ENCODE results near the gene SARS1.

Gene SARS1

GRCh38 chr1:109256971-109257681 is 43.4 kb downstream of the SARS1 start:
- TF ChIP-seq EZH2phosphoT487 (IDR thresholded peaks at IDR 0.05; ENCODE audit: borderline replicate concordance) = no peak
- TF ChIP-seq, protein P1, sequence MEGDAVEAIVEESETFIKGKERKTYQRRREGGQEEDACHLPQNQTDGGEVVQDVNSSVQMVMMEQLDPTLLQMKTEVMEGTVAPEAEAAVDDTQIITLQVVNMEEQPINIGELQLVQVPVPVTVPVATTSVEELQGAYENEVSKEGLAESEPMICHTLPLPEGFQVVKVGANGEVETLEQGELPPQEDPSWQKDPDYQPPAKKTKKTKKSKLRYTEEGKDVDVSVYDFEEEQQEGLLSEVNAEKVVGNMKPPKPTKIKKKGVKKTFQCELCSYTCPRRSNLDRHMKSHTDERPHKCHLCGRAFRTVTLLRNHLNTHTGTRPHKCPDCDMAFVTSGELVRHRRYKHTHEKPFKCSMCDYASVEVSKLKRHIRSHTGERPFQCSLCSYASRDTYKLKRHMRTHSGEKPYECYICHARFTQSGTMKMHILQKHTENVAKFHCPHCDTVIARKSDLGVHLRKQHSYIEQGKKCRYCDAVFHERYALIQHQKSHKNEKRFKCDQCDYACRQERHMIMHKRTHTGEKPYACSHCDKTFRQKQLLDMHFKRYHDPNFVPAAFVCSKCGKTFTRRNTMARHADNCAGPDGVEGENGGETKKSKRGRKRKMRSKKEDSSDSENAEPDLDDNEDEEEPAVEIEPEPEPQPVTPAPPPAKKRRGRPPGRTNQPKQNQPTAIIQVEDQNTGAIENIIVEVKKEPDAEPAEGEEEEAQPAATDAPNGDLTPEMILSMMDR (conservative IDR thresholded peaks at IDR 0.05; ENCODE audit: low read length) = no peak

DNA sequence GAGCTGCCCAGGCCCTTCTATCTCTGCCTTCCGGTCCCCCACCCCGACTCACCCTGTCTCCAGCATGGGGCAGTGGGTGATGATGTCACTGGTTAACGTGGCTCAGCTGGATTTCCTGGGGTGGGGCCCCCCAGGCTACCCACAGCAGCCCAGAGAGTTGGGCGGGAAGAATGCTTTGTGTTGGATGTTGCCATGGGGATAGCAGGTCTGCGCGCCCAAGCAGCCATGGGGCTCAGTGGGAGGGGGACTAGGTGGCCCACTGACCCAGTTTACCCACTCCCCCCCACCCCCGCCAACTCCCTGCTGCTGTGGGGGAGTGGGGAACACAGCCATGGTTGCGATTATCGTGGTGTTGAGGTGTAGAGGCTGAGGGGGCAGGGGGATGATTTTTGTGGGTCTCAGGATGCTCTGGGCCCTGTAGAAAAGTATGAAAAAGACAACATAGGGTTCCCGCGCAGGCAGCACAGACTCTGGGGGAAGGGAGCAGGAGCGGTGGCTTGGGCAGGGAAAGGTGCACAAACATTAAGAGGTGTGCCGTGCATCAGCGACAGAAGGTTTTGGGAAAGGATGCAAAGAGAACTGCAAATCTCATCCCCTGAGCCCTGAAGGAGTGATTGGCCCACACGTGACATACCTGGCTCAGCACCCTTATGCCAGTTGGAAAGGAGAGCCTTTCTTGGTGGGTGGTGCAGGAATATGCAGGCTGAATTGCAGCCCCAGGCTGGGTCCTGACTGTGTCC is 44.1 kb downstream of the SARS1 start:
- Histone ChIP-seq H3F3A (ENCODE audit: low read depth) (no peaks in the 10 kb centered on the region), H2AFZ (ENCODE audit: low read length) (no peak overlapping the region)
- TF ChIP-seq EZH2phosphoT487 (IDR thresholded peaks at IDR 0.05; ENCODE audit: borderline replicate concordance) = no peak
- TF ChIP-seq, protein P1 (conservative IDR thresholded peaks at IDR 0.05; ENCODE audit: low read length) = no peak

More at GRCh38 chr1:109256971-109257681, 43.4 kb downstream of the SARS1 start:
- no peaks in the 10 kb centered on the region for H3K9me2 ChIP-seq (replicated peaks; ENCODE audit: low read depth, low read length)
- H3K4me1 ChIP-seq (ENCODE audit: insufficient read depth, low read length, poor library complexity, severe bottlenecking) = no peaks in the 10 kb centered on the region
- no peaks in the 10 kb centered on the region for H3K36me3 ChIP-seq (ENCODE audit: insufficient read depth, low read length)
- H3K4me2 ChIP-seq (ENCODE audit: low read depth, low read length, poor library complexity, severe bottlenecking) = no peak overlapping the region
- H3K79me2 ChIP-seq (ENCODE audit: insufficient read depth, low read length) = no peaks in the 10 kb centered on the region
- H2AFZ ChIP-seq (ENCODE audit: low read length) = no peak overlapping the region
- H3K27me3 ChIP-seq (ENCODE audit: insufficient read depth, low read length, poor library complexity, severe bottlenecking) = no peaks in the 10 kb centered on the region
- no peaks in the 10 kb centered on the region for H3F3A ChIP-seq (ENCODE audit: low read depth)
- H3K9me3 ChIP-seq (ENCODE audit: insufficient read depth, low read depth, low read length) = no peaks in the 10 kb centered on the region
- no peaks in the 10 kb centered on the region for H4K20me1 ChIP-seq (ENCODE audit: insufficient read depth, low read length, poor library complexity, severe bottlenecking)
- no peak overlapping the region for H3K9ac ChIP-seq (ENCODE audit: low read depth, low read length, poor library complexity, severe bottlenecking)
- H3K4me3 ChIP-seq (ENCODE audit: low read length, poor library complexity, severe bottlenecking) = no peak overlapping the region

DNA sequence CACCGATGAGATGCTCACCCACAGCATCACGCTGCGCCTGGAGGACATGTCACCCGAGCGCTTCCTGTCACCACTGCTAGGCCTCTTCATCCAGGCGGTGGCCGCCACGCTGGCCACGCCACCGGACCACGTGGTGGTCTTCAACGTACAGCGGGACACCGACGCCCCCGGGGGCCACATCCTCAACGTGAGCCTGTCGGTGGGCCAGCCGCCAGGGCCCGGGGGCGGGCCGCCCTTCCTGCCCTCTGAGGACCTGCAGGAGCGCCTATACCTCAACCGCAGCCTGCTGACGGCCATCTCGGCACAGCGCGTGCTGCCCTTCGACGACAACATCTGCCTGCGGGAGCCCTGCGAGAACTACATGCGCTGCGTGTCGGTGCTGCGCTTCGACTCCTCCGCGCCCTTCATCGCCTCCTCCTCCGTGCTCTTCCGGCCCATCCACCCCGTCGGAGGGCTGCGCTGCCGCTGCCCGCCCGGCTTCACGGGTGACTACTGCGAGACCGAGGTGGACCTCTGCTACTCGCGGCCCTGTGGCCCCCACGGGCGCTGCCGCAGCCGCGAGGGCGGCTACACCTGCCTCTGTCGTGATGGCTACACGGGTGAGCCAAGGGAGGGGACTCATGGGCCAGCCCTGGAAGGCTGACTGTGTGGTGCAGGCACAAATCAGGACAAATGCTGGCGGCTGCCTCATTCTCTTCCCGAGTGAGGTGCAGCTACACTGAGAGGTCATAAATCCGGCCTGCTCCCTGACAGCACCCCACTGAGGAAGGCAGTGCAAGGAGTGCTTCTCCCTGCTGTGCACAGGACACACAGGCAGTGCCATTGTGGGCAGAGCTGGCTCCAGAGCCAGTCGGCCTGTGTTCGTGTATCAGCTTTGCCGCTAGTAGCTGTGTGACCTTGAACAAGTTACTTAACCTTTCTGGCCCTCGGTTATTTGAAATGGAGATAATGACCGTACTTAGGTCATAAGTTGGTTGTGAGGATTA is 45.1 kb downstream of the SARS1 start:
- Histone ChIP-seq H3K9me2 (replicated peaks; ENCODE audit: low read depth, low read length) (no peaks in the 10 kb centered on the region), H3K4me1 (ENCODE audit: insufficient read depth, low read length, poor library complexity, severe bottlenecking) (no peaks in the 10 kb centered on the region), H4K20me1 (ENCODE audit: insufficient read depth, low read length, poor library complexity, severe bottlenecking) (no peaks in the 10 kb centered on the region), H3K4me3 (ENCODE audit: low read length, poor library complexity, severe bottlenecking) (no peak overlapping the region), H3K36me3 (ENCODE audit: insufficient read depth, low read length) (no peaks in the 10 kb centered on the region), H3K79me2 (ENCODE audit: insufficient read depth, low read length) (no peaks in the 10 kb centered on the region), H3K4me2 (ENCODE audit: low read depth, low read length, poor library complexity, severe bottlenecking) (no peak overlapping the region), H3K27me3 (ENCODE audit: insufficient read depth, low read length, poor library complexity, severe bottlenecking) (no peaks in the 10 kb centered on the region), H2AFZ (ENCODE audit: low read length) (no peak overlapping the region), H3K9ac (ENCODE audit: low read depth, low read length, poor library complexity, severe bottlenecking) (no peak overlapping the region), H3K9me3 (ENCODE audit: insufficient read depth, low read depth, low read length) (no peaks in the 10 kb centered on the region), H3F3A (ENCODE audit: low read depth) (no peaks in the 10 kb centered on the region)
- TF ChIP-seq EZH2phosphoT487 (IDR thresholded peaks at IDR 0.05; ENCODE audit: borderline replicate concordance) = no peak
- TF ChIP-seq, protein P1 (conservative IDR thresholded peaks at IDR 0.05; ENCODE audit: low read length) = no peak

More for the DNA sequence above, 44.1 kb downstream of the SARS1 start:
- H4K20me1 ChIP-seq (ENCODE audit: insufficient read depth, low read length, poor library complexity, severe bottlenecking) = no peaks in the 10 kb centered on the region
- H3K4me1 ChIP-seq (ENCODE audit: insufficient read depth, low read length, poor library complexity, severe bottlenecking) = no peaks in the 10 kb centered on the region
- no peaks in the 10 kb centered on the region for H3K36me3 ChIP-seq (ENCODE audit: insufficient read depth, low read length)
- H3K27me3 ChIP-seq (ENCODE audit: insufficient read depth, low read length, poor library complexity, severe bottlenecking) = no peaks in the 10 kb centered on the region
- no peaks in the 10 kb centered on the region for H3K79me2 ChIP-seq (ENCODE audit: insufficient read depth, low read length)
- H3K4me2 ChIP-seq (ENCODE audit: low read depth, low read length, poor library complexity, severe bottlenecking) = no peak overlapping the region
- no peaks in the 10 kb centered on the region for H3K9me2 ChIP-seq (replicated peaks; ENCODE audit: low read depth, low read length)
- no peak overlapping the region for H3K9ac ChIP-seq (ENCODE audit: low read depth, low read length, poor library complexity, severe bottlenecking)
- no peaks in the 10 kb centered on the region for H3K9me3 ChIP-seq (ENCODE audit: insufficient read depth, low read depth, low read length)
- H3K4me3 ChIP-seq (ENCODE audit: low read length, poor library complexity, severe bottlenecking) = no peak overlapping the region

Measured in Loucy (cell line).